ENCODE data around the gene ARID3B.

ARID3B gene

GRCh38 chr15:74540761-74541493 lies at the start of gene ARID3B:
Gene ARID3B (plus strand): TSS chr15:74541220. CDS start chr15:74543937, 2,717 bp downstream.
- Histone ChIP-seq H3K9me3 (ENCODE audit: control insufficient read depth in 2 of 2, low read length in 2 of 2) (no peaks in the 10 kb centered on the region), H3K4me1 (ENCODE audit: control insufficient read depth in 2 of 2, insufficient read depth in 2 of 2, low read length in 2 of 2) (peaks cover 14 to 26% of the 10 kb centered on the region in 2 donors), H3K27me3 (ENCODE audit: control insufficient read depth in 2 of 2, insufficient read depth in 2 of 2, low read length in 2 of 2) (no peaks in the 10 kb centered on the region), H3K9ac (ENCODE audit: low read depth in 1 of 2, low read length in 2 of 2) (peak within 1 kb of the TSS; percentile 88 to 95), H3K27ac (ENCODE audit: low read depth in 2 of 2, low read length in 2 of 2) (peak within 1 kb of the TSS; percentile 86 to 88), H3K4me3 (ENCODE audit: low read length in 2 of 2) (peak within 1 kb of the TSS; percentile 89 to 98), H3K36me3 (ENCODE audit: control insufficient read depth in 2 of 2, insufficient read depth in 2 of 2, low read length in 2 of 2) (no peaks in the 10 kb centered on the region)

- no peak overlapping the region for H3K4me3 ChIP-seq (ENCODE audit: low read length in 2 of 2)
- no peaks in the 10 kb centered on the region for H3K9me3 ChIP-seq (ENCODE audit: control insufficient read depth in 2 of 2, low read length in 2 of 2)
- H3K27me3 ChIP-seq (ENCODE audit: control insufficient read depth in 2 of 2, insufficient read depth in 2 of 2, low read length in 2 of 2), result no peaks in the 10 kb centered on the region
- H3K36me3 ChIP-seq (ENCODE audit: control insufficient read depth in 2 of 2, insufficient read depth in 2 of 2, low read length in 2 of 2), result peaks cover 0 to 3% of the 10 kb centered on the region in 2 donors
- H3K9ac ChIP-seq (ENCODE audit: low read depth in 1 of 2, low read length in 2 of 2), result no peak overlapping the region
- no peaks in the 10 kb centered on the region for H3K4me1 ChIP-seq (ENCODE audit: control insufficient read depth in 2 of 2, insufficient read depth in 2 of 2, low read length in 2 of 2)
- H3K27ac ChIP-seq (ENCODE audit: low read depth in 2 of 2, low read length in 2 of 2), result no peak overlapping the region
These were observed 44.4 kb upstream of the ARID3B start for GRCh38 chr15:74496648-74497047.

GRCh38 chr15:74497584-74497983 lies 43.4 kb upstream of the ARID3B start:
- H3K27me3 ChIP-seq (ENCODE audit: control insufficient read depth in 2 of 2, insufficient read depth in 2 of 2, low read length in 2 of 2), result no peaks in the 10 kb centered on the region
- H3K36me3 ChIP-seq (ENCODE audit: control insufficient read depth in 2 of 2, insufficient read depth in 2 of 2, low read length in 2 of 2), result peaks cover 0 to 3% of the 10 kb centered on the region in 2 donors
- H3K9ac ChIP-seq (ENCODE audit: low read depth in 1 of 2, low read length in 2 of 2), result no peak overlapping the region
- H3K4me1 ChIP-seq (ENCODE audit: control insufficient read depth in 2 of 2, insufficient read depth in 2 of 2, low read length in 2 of 2), result no peaks in the 10 kb centered on the region
- H3K4me3 ChIP-seq (ENCODE audit: low read length in 2 of 2), result no peak overlapping the region
- H3K9me3 ChIP-seq (ENCODE audit: control insufficient read depth in 2 of 2, low read length in 2 of 2), result no peaks in the 10 kb centered on the region
- H3K27ac ChIP-seq (ENCODE audit: low read depth in 2 of 2, low read length in 2 of 2), result peak overlapping the region in 1 of 2 donors; percentile 22

GRCh38 chr15:74499366-74499765 lies 41.7 kb upstream of the ARID3B start:
- H3K27ac ChIP-seq (ENCODE audit: low read depth in 2 of 2, low read length in 2 of 2), result no peak overlapping the region
- H3K9me3 ChIP-seq (ENCODE audit: control insufficient read depth in 2 of 2, low read length in 2 of 2), result no peaks in the 10 kb centered on the region
- H3K9ac ChIP-seq (ENCODE audit: low read depth in 1 of 2, low read length in 2 of 2), result no peak overlapping the region
- no peak overlapping the region for H3K4me3 ChIP-seq (ENCODE audit: low read length in 2 of 2)
- H3K4me1 ChIP-seq (ENCODE audit: control insufficient read depth in 2 of 2, insufficient read depth in 2 of 2, low read length in 2 of 2), result no peaks in the 10 kb centered on the region
- no peaks in the 10 kb centered on the region for H3K36me3 ChIP-seq (ENCODE audit: control insufficient read depth in 2 of 2, insufficient read depth in 2 of 2, low read length in 2 of 2)
- no peaks in the 10 kb centered on the region for H3K27me3 ChIP-seq (ENCODE audit: control insufficient read depth in 2 of 2, insufficient read depth in 2 of 2, low read length in 2 of 2)

GRCh38 chr15:74500401-74500800 lies 40.6 kb upstream of the ARID3B start:
- Histone ChIP-seq H3K27me3 (ENCODE audit: control insufficient read depth in 2 of 2, insufficient read depth in 2 of 2, low read length in 2 of 2) (no peaks in the 10 kb centered on the region), H3K4me1 (ENCODE audit: control insufficient read depth in 2 of 2, insufficient read depth in 2 of 2, low read length in 2 of 2) (no peaks in the 10 kb centered on the region), H3K4me3 (ENCODE audit: low read length in 2 of 2) (no peak overlapping the region), H3K9me3 (ENCODE audit: control insufficient read depth in 2 of 2, low read length in 2 of 2) (no peaks in the 10 kb centered on the region), H3K9ac (ENCODE audit: low read depth in 1 of 2, low read length in 2 of 2) (no peak overlapping the region), H3K36me3 (ENCODE audit: control insufficient read depth in 2 of 2, insufficient read depth in 2 of 2, low read length in 2 of 2) (no peaks in the 10 kb centered on the region), H3K27ac (ENCODE audit: low read depth in 2 of 2, low read length in 2 of 2) (no peak overlapping the region)

- Histone ChIP-seq H3K27me3 (ENCODE audit: control insufficient read depth in 2 of 2, insufficient read depth in 2 of 2, low read length in 2 of 2) (no peaks in the 10 kb centered on the region), H3K9ac (ENCODE audit: low read depth in 1 of 2, low read length in 2 of 2) (no peak overlapping the region), H3K36me3 (ENCODE audit: control insufficient read depth in 2 of 2, insufficient read depth in 2 of 2, low read length in 2 of 2) (peaks cover 0 to 3% of the 10 kb centered on the region in 2 donors), H3K4me3 (ENCODE audit: low read length in 2 of 2) (no peak overlapping the region), H3K9me3 (ENCODE audit: control insufficient read depth in 2 of 2, low read length in 2 of 2) (no peaks in the 10 kb centered on the region), H3K4me1 (ENCODE audit: control insufficient read depth in 2 of 2, insufficient read depth in 2 of 2, low read length in 2 of 2) (no peaks in the 10 kb centered on the region), H3K27ac (ENCODE audit: low read depth in 2 of 2, low read length in 2 of 2) (no peak overlapping the region)
These were observed 38.7 kb upstream of the ARID3B start for GRCh38 chr15:74502301-74502700.

- Histone ChIP-seq H3K9me3 (ENCODE audit: control insufficient read depth in 2 of 2, low read length in 2 of 2) (no peaks in the 10 kb centered on the region), H3K4me1 (ENCODE audit: control insufficient read depth in 2 of 2, insufficient read depth in 2 of 2, low read length in 2 of 2) (no peaks in the 10 kb centered on the region), H3K36me3 (ENCODE audit: control insufficient read depth in 2 of 2, insufficient read depth in 2 of 2, low read length in 2 of 2) (peaks cover 0 to 3% of the 10 kb centered on the region in 2 donors)
These were observed 36.6 kb upstream of the ARID3B start for GRCh38 chr15:74504418-74504817.

GRCh38 chr15:74504836-74505235 lies 36.2 kb upstream of the ARID3B start:
- Histone ChIP-seq H3K9me3 (ENCODE audit: control insufficient read depth in 2 of 2, low read length in 2 of 2) (no peaks in the 10 kb centered on the region), H3K4me3 (ENCODE audit: low read length in 2 of 2) (no peak overlapping the region), H3K4me1 (ENCODE audit: control insufficient read depth in 2 of 2, insufficient read depth in 2 of 2, low read length in 2 of 2) (no peaks in the 10 kb centered on the region), H3K27me3 (ENCODE audit: control insufficient read depth in 2 of 2, insufficient read depth in 2 of 2, low read length in 2 of 2) (no peaks in the 10 kb centered on the region), H3K27ac (ENCODE audit: low read depth in 2 of 2, low read length in 2 of 2) (no peak overlapping the region), H3K36me3 (ENCODE audit: control insufficient read depth in 2 of 2, insufficient read depth in 2 of 2, low read length in 2 of 2) (peaks cover 0 to 3% of the 10 kb centered on the region in 2 donors), H3K9ac (ENCODE audit: low read depth in 1 of 2, low read length in 2 of 2) (no peak overlapping the region)

More at GRCh38 chr15:74504418-74504817, 36.6 kb upstream of the ARID3B start:
- H3K27ac ChIP-seq (ENCODE audit: low read depth in 2 of 2, low read length in 2 of 2), result no peak overlapping the region
- H3K4me3 ChIP-seq (ENCODE audit: low read length in 2 of 2), result no peak overlapping the region
- H3K27me3 ChIP-seq (ENCODE audit: control insufficient read depth in 2 of 2, insufficient read depth in 2 of 2, low read length in 2 of 2), result no peaks in the 10 kb centered on the region
- H3K9ac ChIP-seq (ENCODE audit: low read depth in 1 of 2, low read length in 2 of 2), result no peak overlapping the region

- no peak overlapping the region for H3K27ac ChIP-seq (ENCODE audit: low read depth in 2 of 2, low read length in 2 of 2)
These were observed 35.0 kb upstream of the ARID3B start for GRCh38 chr15:74505837-74506514.

GRCh38 chr15:74506515-74506840 lies 34.5 kb upstream of the ARID3B start:
- Histone ChIP-seq H3K36me3 (ENCODE audit: control insufficient read depth in 2 of 2, insufficient read depth in 2 of 2, low read length in 2 of 2) (peaks cover 0 to 3% of the 10 kb centered on the region in 2 donors), H3K9ac (ENCODE audit: low read depth in 1 of 2, low read length in 2 of 2) (no peak overlapping the region), H3K9me3 (ENCODE audit: control insufficient read depth in 2 of 2, low read length in 2 of 2) (no peaks in the 10 kb centered on the region), H3K27ac (ENCODE audit: low read depth in 2 of 2, low read length in 2 of 2) (no peak overlapping the region), H3K4me1 (ENCODE audit: control insufficient read depth in 2 of 2, insufficient read depth in 2 of 2, low read length in 2 of 2) (no peaks in the 10 kb centered on the region), H3K4me3 (ENCODE audit: low read length in 2 of 2) (no peak overlapping the region), H3K27me3 (ENCODE audit: control insufficient read depth in 2 of 2, insufficient read depth in 2 of 2, low read length in 2 of 2) (no peaks in the 10 kb centered on the region)

More at GRCh38 chr15:74505837-74506514, 35.0 kb upstream of the ARID3B start:
- Histone ChIP-seq H3K9me3 (ENCODE audit: control insufficient read depth in 2 of 2, low read length in 2 of 2) (no peaks in the 10 kb centered on the region), H3K4me1 (ENCODE audit: control insufficient read depth in 2 of 2, insufficient read depth in 2 of 2, low read length in 2 of 2) (no peaks in the 10 kb centered on the region), H3K4me3 (ENCODE audit: low read length in 2 of 2) (no peak overlapping the region), H3K27me3 (ENCODE audit: control insufficient read depth in 2 of 2, insufficient read depth in 2 of 2, low read length in 2 of 2) (no peaks in the 10 kb centered on the region), H3K36me3 (ENCODE audit: control insufficient read depth in 2 of 2, insufficient read depth in 2 of 2, low read length in 2 of 2) (peaks cover 0 to 3% of the 10 kb centered on the region in 2 donors), H3K9ac (ENCODE audit: low read depth in 1 of 2, low read length in 2 of 2) (no peak overlapping the region)
